Measurements from ENCODE around the gene CCDC17. TPM values are rescaled to one million over a fixed set of nuclear protein-coding genes. Genes with fewer than 3 reads are reported as not detected.

The CCDC17 gene
- polyA plus RNA-seq, 1 donor (not counting 4 experiments of a cell fraction or from before 2014, with no cell fraction given): 0.37 TPM

DNA sequence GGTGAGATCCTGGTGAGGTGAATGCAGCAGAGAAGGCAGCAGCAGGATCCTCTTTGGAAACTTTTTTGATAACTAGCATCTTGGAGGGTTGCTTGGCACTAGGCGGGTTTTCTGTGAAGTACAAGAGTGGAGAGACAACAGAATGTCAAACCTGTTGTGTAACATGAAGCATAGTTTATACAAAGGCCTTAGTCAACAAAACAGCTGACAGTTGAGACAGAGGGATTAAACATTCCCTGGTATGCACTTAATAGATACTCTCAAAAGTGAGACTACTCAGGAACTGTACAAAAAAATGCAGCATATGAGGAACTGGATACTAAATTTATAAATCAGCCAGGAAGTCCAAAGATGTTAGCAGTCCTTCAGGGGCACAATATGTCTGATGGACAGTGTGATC, 16.4 kb upstream of the CCDC17 start:
- no peak overlapping the region for H3K4me2 ChIP-seq (ENCODE audit: control insufficient read depth, extremely low read depth, insufficient read depth, low read depth, low read length)
- H3K4me3 ChIP-seq (ENCODE audit: control insufficient read depth in 2 of 3, extremely low read depth in 1 of 3, insufficient read depth in 2 of 3, low read depth in 1 of 3, low read length in 3 of 3): no peak overlapping the region
- FAIRE-seq (no peak), DNase-seq (ENCODE audit: low read depth, low spot score) (no peak)
- H3K36me3 ChIP-seq (ENCODE audit: control insufficient read depth in 2 of 2, extremely low read depth in 1 of 2, insufficient read depth in 2 of 2, low read length in 2 of 2): peaks cover 15 to 52% of the 10 kb centered on the region in 2 experiments
- H3K9me1 ChIP-seq (ENCODE audit: control insufficient read depth, extremely low read depth, insufficient read depth, low read length): no peaks in the 10 kb centered on the region
- TF ChIP-seq EZH2 (IDR thresholded peaks at IDR 0.05; ENCODE audit: low read length): no peak
- TF ChIP-seq, protein P1, sequence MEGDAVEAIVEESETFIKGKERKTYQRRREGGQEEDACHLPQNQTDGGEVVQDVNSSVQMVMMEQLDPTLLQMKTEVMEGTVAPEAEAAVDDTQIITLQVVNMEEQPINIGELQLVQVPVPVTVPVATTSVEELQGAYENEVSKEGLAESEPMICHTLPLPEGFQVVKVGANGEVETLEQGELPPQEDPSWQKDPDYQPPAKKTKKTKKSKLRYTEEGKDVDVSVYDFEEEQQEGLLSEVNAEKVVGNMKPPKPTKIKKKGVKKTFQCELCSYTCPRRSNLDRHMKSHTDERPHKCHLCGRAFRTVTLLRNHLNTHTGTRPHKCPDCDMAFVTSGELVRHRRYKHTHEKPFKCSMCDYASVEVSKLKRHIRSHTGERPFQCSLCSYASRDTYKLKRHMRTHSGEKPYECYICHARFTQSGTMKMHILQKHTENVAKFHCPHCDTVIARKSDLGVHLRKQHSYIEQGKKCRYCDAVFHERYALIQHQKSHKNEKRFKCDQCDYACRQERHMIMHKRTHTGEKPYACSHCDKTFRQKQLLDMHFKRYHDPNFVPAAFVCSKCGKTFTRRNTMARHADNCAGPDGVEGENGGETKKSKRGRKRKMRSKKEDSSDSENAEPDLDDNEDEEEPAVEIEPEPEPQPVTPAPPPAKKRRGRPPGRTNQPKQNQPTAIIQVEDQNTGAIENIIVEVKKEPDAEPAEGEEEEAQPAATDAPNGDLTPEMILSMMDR (optimal IDR thresholded peaks at IDR 0.05 in 1 of 3, IDR thresholded peaks at IDR 0.05 in 1 of 3, conservative IDR thresholded peaks at IDR 0.05 in 1 of 3; ENCODE audit: extremely low read depth in 1 of 3, insufficient read depth in 2 of 3, low read length in 3 of 3): no peak
- no peaks in the 10 kb centered on the region for H3K79me2 ChIP-seq (ENCODE audit: control insufficient read depth, insufficient read depth, low read length)
- H3K9me3 ChIP-seq (ENCODE audit: control insufficient read depth, low read depth, low read length): no peaks in the 10 kb centered on the region
- no peak overlapping the region for H3K9ac ChIP-seq (ENCODE audit: control insufficient read depth, extremely low read depth, insufficient read depth, low read length)
- H3K4me1 ChIP-seq (ENCODE audit: control insufficient read depth, extremely low read depth, insufficient read depth, low read length): no peaks in the 10 kb centered on the region
- no peaks in the 10 kb centered on the region for H4K20me1 ChIP-seq (ENCODE audit: control insufficient read depth, extremely low read depth, insufficient read depth, low read length)
- dilution Hi-C loops (cut with MboI; ENCODE audit: extremely low pct_ligation_motif_present, low sequenced_read_pairs): no loop called here
- H3K27ac ChIP-seq (ENCODE audit: control insufficient read depth, insufficient read depth, low read length): no peak overlapping the region
- H3K27me3 ChIP-seq (ENCODE audit: control insufficient read depth, extremely low read depth, insufficient read depth, low read length): no peaks in the 10 kb centered on the region
- H2AFZ ChIP-seq (ENCODE audit: control insufficient read depth, low read length): no peak overlapping the region

DNA sequence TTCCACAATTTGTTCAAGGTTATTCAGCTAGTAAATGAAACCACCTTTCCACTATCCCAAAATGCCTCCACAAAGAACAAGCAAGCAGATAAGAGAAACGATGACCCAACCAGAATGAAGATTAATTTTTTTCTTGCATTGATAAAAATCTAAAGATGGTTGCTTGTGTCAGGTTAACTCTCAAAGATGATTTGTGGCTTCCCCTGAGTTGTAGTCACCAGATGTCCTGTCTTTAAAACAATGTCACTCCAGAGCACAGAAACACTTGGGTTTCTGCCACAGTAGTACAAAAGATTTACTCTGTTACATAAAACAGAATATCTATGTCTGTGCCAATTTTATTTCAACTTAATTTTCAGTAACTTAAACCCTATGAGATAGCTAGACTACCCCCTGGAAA, 11.4 kb upstream of the CCDC17 start:
- Histone ChIP-seq H3K27me3 (ENCODE audit: control insufficient read depth, extremely low read depth, insufficient read depth, low read length) (no peaks in the 10 kb centered on the region), H3K9me3 (ENCODE audit: control insufficient read depth, low read depth, low read length) (no peaks in the 10 kb centered on the region), H3K27ac (ENCODE audit: control insufficient read depth, insufficient read depth, low read length) (no peak overlapping the region), H3K79me2 (ENCODE audit: control insufficient read depth, insufficient read depth, low read length) (no peaks in the 10 kb centered on the region), H3K36me3 (ENCODE audit: control insufficient read depth in 2 of 2, extremely low read depth in 1 of 2, insufficient read depth in 2 of 2, low read length in 2 of 2) (peaks cover 37 to 52% of the 10 kb centered on the region in 2 experiments), H3K4me2 (ENCODE audit: control insufficient read depth, extremely low read depth, insufficient read depth, low read depth, low read length) (no peak overlapping the region), H3K4me1 (ENCODE audit: control insufficient read depth, extremely low read depth, insufficient read depth, low read length) (no peaks in the 10 kb centered on the region), H4K20me1 (ENCODE audit: control insufficient read depth, extremely low read depth, insufficient read depth, low read length) (no peaks in the 10 kb centered on the region), H2AFZ (ENCODE audit: control insufficient read depth, low read length) (no peak overlapping the region), H3K9me1 (ENCODE audit: control insufficient read depth, extremely low read depth, insufficient read depth, low read length) (no peaks in the 10 kb centered on the region), H3K4me3 (ENCODE audit: control insufficient read depth in 2 of 3, extremely low read depth in 1 of 3, insufficient read depth in 2 of 3, low read depth in 1 of 3, low read length in 3 of 3) (no peak overlapping the region), H3K9ac (ENCODE audit: control insufficient read depth, extremely low read depth, insufficient read depth, low read length) (no peak overlapping the region)
- DNase-seq (ENCODE audit: low read depth, low spot score) (no peak), FAIRE-seq (no peak)
- dilution Hi-C loops (cut with MboI; ENCODE audit: extremely low pct_ligation_motif_present, low sequenced_read_pairs): no loop called here
- TF ChIP-seq, protein P1 (optimal IDR thresholded peaks at IDR 0.05 in 1 of 3, IDR thresholded peaks at IDR 0.05 in 1 of 3, conservative IDR thresholded peaks at IDR 0.05 in 1 of 3; ENCODE audit: extremely low read depth in 1 of 3, insufficient read depth in 2 of 3, low read length in 3 of 3): no peak

All from keratinocyte (primary cell).